GM19452 (cell line): ENCODE data around the gene NBPF3.
"Not testable (repeated sequence)": the region's sequence is repeated elsewhere in the genome, so short reads cannot be mapped to it uniquely, and the experiment has no call there.

ENCODE experiments used
- ATAC-seq: cut with Tn5 transposase; IDR thresholded peaks from one replicate; pipeline ENCODE4 v1.9.1; 2021; ENCODE audit not compliant: unreplicated experiment

NBPF3 gene

DNA sequence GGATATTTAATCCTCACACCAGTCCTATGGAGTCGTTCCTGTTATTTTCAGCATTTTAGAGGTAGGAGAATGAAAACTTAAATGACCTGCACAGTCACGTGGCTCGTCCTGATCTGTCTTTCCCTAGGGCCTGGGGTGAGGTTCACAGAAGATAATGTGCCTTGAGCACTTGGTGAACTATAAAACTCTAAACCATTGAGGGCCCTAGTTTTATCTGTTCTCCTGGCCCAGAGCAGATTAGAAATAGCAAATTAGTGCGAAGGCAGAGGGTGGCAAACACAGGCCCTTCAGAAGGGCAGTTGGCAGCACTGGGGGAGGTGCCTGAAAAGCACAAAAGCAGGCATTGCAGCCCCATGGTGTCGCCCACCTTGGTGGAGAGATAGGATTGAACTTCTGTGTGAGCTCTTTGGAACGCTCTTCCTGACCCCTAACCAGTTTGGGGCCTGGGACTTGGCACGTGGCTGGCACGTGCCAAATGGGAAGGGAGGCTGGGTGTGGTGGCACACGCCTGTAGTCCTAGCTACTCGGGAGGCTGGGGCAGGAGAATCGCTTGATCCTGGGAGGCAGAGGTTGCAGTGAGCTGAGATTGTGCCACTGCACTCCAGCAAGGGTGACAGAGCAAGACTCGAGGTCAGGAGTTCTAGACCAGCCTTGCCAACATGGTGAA lies 1.2 kb upstream of the NBPF3 start:
- ATAC-seq: not testable (repeated sequence)

DNA sequence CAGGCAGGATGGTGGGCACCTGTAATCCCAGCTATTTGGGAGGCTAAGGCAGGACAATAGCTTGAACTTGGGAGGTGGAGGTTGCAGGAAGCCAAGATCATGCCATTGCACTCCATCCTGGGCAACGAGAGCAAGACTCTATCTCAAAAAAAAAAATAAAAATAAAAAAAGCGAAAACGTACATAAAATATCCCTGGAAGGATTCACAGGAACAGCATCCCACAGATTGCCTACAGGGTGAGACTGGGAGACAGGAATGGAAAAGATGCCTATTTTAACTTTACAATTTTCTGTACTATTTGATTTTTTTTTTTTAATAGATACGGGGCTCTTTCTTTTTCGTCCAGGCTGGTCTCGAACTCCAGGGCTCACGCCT lies 604 bp upstream of the NBPF3 start:
- no peak for ATAC-seq

DNA sequence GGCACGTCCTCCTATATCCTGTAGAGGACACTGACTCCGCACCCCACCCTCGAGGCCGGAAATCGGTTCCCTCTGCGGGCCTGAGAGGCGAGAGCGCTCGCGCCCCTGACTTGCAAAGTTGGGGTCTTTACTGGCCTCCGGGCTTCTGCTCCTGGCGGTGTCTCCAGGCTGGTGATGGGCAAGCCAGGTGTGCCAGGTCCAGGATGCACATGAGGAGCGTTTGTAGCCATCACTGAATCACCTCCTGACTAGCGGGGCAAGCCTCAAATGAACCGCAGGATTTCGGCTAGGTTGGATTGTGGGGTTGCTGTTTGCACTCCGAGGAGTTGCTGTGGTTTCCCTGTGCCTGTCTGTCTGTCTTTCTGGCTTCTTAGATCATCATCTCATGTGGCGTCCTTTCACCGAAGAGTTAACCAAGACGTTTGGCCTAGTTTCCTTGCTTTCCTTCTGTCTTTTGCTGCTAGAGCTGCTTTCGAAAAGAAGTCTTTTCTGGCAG lies 741 bp downstream of the NBPF3 start:
- not testable (repeated sequence) for ATAC-seq

DNA sequence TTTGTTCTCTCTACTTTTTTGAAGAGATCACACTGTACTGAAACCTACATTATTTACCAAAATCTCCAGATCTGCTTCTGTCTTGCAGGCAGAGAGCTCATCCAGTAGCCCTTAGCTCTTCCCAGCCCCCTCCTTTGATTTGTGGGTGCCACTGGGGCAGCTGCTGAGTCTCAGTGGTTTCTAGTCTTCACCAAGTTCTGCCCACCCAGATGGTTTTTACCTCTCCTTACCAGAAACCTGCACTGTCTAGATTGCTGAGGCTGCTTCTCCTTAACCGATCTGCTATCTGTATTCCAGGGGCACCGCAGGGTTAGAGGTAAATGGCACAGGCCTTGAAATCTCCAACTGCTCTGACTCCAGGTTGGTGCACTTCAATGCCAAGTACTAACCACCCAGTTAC lies 6.7 kb downstream of the NBPF3 start:
- ATAC-seq: not testable (repeated sequence)

GRCh38 chr1:21447311-21447710 lies 7.4 kb downstream of the NBPF3 start:
- no peak for ATAC-seq

DNA sequence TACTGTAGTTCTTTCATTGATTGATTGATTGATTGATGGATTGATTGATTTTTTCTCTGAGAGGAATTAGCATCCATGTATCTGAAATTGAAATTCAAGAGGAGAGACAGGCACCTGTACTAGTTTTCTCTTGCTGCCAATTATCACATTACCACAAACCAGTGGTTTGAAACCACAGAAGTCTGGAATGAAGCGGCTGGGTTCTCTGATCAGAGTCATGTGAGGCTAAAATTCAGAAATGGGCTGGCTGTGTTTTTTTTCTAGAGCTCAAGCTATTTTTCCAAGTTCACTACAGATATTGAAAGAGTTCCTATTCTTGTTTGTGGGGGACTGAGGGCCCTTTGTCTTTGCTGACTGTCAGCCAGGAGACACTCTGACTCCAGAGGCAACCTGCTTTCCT lies 10.0 kb downstream of the NBPF3 start:
- no peak for ATAC-seq

GRCh38 chr1:21451212-21451611 lies 11.3 kb downstream of the NBPF3 start:
- no peak for ATAC-seq

DNA sequence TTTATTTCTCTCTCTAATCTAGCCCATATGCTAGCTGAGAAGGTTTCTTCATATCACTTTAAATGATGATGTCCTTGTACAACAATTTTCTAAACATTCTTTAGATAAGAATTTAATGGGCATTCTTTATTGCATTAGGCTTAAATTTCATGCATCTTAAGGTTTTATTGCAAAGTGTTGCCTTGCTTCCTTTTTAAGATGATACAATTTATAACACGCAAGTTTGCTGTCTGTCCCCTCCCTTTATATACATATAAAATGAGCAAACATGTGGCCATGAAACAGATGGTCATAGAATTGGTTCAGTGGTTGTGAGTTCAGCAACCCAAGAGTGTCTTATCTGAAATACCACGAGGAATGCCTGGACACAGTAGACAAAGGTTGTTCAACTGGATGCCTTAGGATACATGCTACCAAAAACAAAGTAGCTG lies 12.1 kb downstream of the NBPF3 start:
- ATAC-seq: no peak

DNA sequence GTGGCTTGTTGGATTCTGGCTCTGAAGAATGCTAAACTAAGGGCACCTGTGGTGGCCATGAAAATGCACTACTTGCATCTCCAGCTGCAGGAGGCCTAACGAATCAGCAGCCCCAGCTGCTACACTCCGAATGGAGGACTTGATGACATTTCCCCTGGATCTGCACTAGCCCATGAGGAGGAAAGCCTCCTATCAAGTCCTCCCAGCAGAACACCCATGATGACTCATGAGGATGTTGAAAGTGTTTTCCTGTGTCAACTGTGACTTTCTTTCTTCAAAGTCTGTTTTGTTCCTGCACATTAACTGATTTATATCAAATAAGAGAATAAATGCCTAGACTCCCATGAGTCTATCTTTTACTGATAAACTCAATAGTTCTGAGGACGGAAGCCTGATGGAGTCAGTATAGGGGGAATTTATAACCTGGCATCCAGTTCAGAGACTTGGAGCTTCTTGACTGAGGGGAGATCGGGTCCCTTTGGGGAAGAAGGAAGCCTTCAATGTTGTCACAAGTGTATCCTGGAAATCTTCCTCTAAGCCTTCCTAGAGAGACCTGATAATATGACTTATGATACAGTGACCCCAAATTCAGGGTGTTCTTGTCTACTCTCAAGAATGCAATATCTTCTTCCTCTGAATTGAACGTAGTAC lies 14.2 kb downstream of the NBPF3 start:
- ATAC-seq: not testable (repeated sequence)

DNA sequence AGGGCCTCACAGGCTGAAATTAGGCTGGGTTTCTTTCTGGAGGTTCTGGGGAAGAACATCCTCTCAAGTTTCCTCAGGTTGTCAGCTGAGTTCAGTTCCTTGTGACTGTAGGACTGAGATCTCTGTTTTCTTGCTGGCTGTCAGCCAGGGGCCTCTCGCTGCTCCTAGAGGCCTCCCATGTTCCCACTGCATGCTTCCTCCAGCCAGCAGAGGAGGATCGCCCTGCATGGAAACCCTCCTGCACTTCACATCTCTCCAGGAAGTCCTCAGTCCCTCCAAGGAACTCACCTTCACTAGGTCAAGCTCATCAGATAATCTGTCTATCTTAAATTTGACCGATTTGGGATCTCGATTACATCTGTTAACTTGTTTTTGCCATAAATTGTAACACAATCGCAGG lies 15.0 kb downstream of the NBPF3 start:
- ATAC-seq: not testable (repeated sequence)

GRCh38 chr1:21457654-21458053 lies 17.7 kb downstream of the NBPF3 start:
- no peak for ATAC-seq

DNA sequence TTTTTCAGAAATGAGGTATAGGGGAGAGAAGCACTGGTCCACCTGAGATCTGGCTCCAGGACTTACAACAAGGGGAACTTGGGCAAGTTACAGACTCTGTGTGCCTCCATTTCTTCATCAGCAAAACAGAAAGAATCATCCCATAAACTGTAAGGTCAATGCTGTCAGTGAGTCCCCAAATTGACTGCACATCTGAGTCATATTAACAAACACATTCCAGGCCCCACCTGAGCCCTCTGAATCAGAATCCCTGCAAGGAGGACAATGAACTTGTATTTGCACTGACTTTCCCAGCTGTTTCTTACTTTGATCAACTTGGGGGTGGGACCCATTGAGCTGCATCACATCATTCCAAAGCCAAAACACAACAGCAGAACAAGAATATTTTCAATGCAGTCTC lies 25.2 kb downstream of the NBPF3 start:
- ATAC-seq: not testable (repeated sequence)

DNA sequence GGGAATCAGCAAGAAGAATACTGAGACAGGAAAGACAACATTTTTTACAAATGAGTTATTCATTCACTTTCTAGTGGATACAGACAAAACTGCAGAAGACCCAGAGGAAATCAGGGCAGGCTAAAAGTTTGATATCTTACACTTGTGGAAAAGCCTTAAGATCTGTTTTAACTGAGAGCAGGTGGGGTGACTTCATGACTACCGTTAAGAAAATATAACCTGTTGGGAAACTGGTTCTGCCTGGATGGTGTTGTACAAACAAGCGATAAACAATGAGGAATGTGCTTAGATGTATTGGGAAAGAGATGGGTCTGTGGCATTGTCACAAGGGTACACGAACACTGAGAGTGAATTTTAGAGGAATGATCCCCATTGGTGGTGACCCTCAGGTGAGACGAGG lies 28.0 kb downstream of the NBPF3 start:
- ATAC-seq: not testable (repeated sequence)

DNA sequence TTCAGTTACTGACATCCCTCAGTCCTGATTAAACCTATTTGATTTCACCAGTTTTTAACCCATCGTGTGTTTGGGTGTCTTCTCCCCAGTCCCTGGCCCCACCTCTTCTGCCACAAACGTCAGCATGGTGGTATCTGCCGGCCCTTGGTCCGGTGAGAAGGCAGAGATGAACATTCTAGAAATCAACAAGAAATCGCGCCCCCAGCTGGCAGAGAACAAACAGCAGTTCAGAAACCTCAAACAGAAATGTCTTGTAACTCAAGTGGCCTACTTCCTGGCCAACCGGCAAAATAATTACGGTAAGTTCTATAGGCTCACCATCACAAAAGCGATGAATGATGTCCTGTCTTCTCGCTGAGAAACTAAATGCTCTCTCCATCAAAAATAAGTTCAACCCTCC lies 28.7 kb downstream of the NBPF3 start:
- no peak for ATAC-seq

GRCh38 chr1:21469581-21469980 lies 29.6 kb downstream of the NBPF3 start:
- ATAC-seq: no peak

- no peak for ATAC-seq
Measured at GRCh38 chr1:21472861-21473260, 32.9 kb downstream of the NBPF3 start.

- no peak for ATAC-seq
Measured at GRCh38 chr1:21478356-21478755, 38.4 kb downstream of the NBPF3 start.

DNA sequence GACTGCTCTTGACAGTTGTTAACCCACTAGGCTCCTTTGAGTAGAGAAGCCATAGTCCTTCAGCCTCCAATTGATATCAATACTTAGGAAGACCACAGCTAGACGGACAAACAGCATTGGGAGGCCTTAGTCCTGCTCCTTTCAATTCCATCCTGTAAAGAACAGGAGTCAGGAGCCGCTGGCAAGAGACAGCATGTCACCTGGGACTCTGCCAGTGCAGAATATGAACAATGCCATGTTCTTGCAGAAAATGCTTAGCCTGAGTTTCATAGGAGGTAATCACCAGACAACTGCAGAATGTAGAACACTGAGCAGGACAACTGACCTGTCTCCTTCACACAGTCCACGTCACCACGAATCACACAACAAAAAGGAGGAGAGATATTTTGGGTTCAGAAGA lies 43.9 kb downstream of the NBPF3 start:
- ATAC-seq: not testable (repeated sequence)

GRCh38 chr1:21489146-21489545 lies 49.2 kb downstream of the NBPF3 start:
- no peak for ATAC-seq

- no peak for ATAC-seq
Measured at GRCh38 chr1:21490774-21491487, 51.0 kb downstream of the NBPF3 start.

DNA sequence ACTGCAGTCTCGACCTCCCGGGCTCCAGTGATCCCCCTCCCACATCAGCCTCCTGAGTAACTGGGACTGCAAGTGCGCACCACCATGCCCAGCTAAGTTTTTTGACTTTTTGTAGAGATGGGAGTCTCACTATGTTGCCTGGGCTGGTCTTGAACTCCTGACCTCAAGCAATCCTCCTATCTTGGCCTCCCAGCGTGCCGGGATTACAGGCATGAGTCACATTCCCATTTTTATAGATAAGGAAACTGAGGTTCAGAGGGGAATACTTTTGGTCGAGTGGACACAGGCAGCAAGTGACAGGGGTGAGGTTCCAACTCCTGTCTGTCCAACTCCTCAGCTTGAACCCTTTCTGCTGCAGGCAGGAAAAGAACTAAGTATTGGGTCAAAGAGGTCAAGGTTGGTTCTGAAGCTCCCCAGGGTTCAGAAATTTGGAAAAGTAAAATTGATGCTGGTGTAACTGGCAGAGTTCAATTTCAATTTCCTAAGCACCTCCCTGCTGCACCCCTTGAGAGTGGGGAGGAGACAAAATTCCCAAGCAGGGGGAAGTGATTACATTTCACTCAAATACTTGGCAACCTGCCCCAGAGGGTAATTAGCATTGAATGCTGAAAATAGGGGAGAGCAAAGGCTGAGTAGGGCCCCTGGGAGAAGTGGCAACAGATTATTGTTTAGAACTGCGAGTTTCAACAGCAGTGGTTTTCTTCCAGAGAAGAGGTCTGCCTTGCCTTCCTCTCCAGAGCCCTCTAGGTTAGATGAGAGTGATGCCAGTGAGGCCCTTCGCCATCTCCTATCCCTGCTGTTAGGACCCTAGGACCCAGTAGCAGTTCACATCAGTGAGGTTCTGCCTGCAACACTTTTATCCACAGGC lies 51.8 kb downstream of the NBPF3 start:
- no peak for ATAC-seq
